Measurements from ENCODE around the gene GSTM5.

Gene GSTM5

GRCh38 chr1:109716121-109716520, 4.1 kb downstream of the GSTM5 start:
- Mint-ChIP-seq H3K36me3 (ENCODE audit: low read depth) (no peaks in the 10 kb centered on the region), H3K27ac (no peak overlapping the region), H3K27me3 (peaks cover 13% of the 10 kb centered on the region), H3K9me3 (no peaks in the 10 kb centered on the region), H3K4me3 (no peak overlapping the region), H3K4me1 (ENCODE audit: low read depth) (peaks cover 4% of the 10 kb centered on the region)

GRCh38 chr1:109716570-109717090, 4.6 kb downstream of the GSTM5 start:
- no peak overlapping the region for H3K4me3 Mint-ChIP-seq
- peaks cover 13% of the 10 kb centered on the region for H3K27me3 Mint-ChIP-seq
- no peaks in the 10 kb centered on the region for H3K36me3 Mint-ChIP-seq (ENCODE audit: low read depth)
- H3K9me3 Mint-ChIP-seq, result no peaks in the 10 kb centered on the region
- H3K27ac Mint-ChIP-seq, result no peak overlapping the region
- peaks cover 4% of the 10 kb centered on the region for H3K4me1 Mint-ChIP-seq (ENCODE audit: low read depth)

- Mint-ChIP-seq H3K27ac (no peak overlapping the region), H3K27me3 (peaks cover 13% of the 10 kb centered on the region), H3K4me3 (no peak overlapping the region), H3K4me1 (ENCODE audit: low read depth) (peaks cover 4% of the 10 kb centered on the region), H3K9me3 (no peaks in the 10 kb centered on the region), H3K36me3 (ENCODE audit: low read depth) (no peaks in the 10 kb centered on the region)
Observed at GRCh38 chr1:109717729-109718128, 5.7 kb downstream of the GSTM5 start.

- Mint-ChIP-seq H3K9me3 (no peaks in the 10 kb centered on the region), H3K36me3 (ENCODE audit: low read depth) (no peaks in the 10 kb centered on the region), H3K27ac (no peak overlapping the region), H3K27me3 (peaks cover 10% of the 10 kb centered on the region), H3K4me3 (no peak overlapping the region), H3K4me1 (ENCODE audit: low read depth) (peaks cover 4% of the 10 kb centered on the region)
Observed at GRCh38 chr1:109718495-109718894, 6.4 kb downstream of the GSTM5 start.

GRCh38 chr1:109719337-109719837, 7.3 kb downstream of the GSTM5 start:
- no peaks in the 10 kb centered on the region for H3K9me3 Mint-ChIP-seq
- H3K27ac Mint-ChIP-seq, result no peak overlapping the region
- no peak overlapping the region for H3K4me3 Mint-ChIP-seq
- peaks cover 2% of the 10 kb centered on the region for H3K27me3 Mint-ChIP-seq
- peaks cover 4% of the 10 kb centered on the region for H3K4me1 Mint-ChIP-seq (ENCODE audit: low read depth)
- H3K36me3 Mint-ChIP-seq (ENCODE audit: low read depth), result no peaks in the 10 kb centered on the region

GRCh38 chr1:109721042-109721441, 9.0 kb downstream of the GSTM5 start:
- H3K4me1 Mint-ChIP-seq (ENCODE audit: low read depth), result peaks cover 4% of the 10 kb centered on the region
- H3K36me3 Mint-ChIP-seq (ENCODE audit: low read depth), result no peaks in the 10 kb centered on the region
- no peak overlapping the region for H3K27ac Mint-ChIP-seq
- no peak overlapping the region for H3K4me3 Mint-ChIP-seq
- no peaks in the 10 kb centered on the region for H3K9me3 Mint-ChIP-seq
- no peaks in the 10 kb centered on the region for H3K27me3 Mint-ChIP-seq

GRCh38 chr1:109721971-109722370, 9.9 kb downstream of the GSTM5 start:
- H3K9me3 Mint-ChIP-seq, result no peaks in the 10 kb centered on the region
- H3K27ac Mint-ChIP-seq, result no peak overlapping the region
- H3K27me3 Mint-ChIP-seq, result no peaks in the 10 kb centered on the region
- no peaks in the 10 kb centered on the region for H3K36me3 Mint-ChIP-seq (ENCODE audit: low read depth)
- no peak overlapping the region for H3K4me3 Mint-ChIP-seq
- H3K4me1 Mint-ChIP-seq (ENCODE audit: low read depth), result peaks cover 4% of the 10 kb centered on the region

GRCh38 chr1:109722908-109723691, 11.0 kb downstream of the GSTM5 start:
- Mint-ChIP-seq H3K27me3 (no peaks in the 10 kb centered on the region), H3K27ac (no peak overlapping the region), H3K36me3 (ENCODE audit: low read depth) (no peaks in the 10 kb centered on the region), H3K9me3 (no peaks in the 10 kb centered on the region), H3K4me3 (no peak overlapping the region), H3K4me1 (ENCODE audit: low read depth) (peaks cover 4% of the 10 kb centered on the region)

- H3K36me3 Mint-ChIP-seq (ENCODE audit: low read depth), result no peaks in the 10 kb centered on the region
- no peaks in the 10 kb centered on the region for H3K9me3 Mint-ChIP-seq
- H3K27ac Mint-ChIP-seq, result no peak overlapping the region
- no peak overlapping the region for H3K4me3 Mint-ChIP-seq
- H3K27me3 Mint-ChIP-seq, result no peaks in the 10 kb centered on the region
- no peaks in the 10 kb centered on the region for H3K4me1 Mint-ChIP-seq (ENCODE audit: low read depth)
Observed at GRCh38 chr1:109724933-109725332, 12.9 kb downstream of the GSTM5 start.

- H3K36me3 Mint-ChIP-seq (ENCODE audit: low read depth), result no peaks in the 10 kb centered on the region
- no peak overlapping the region for H3K27ac Mint-ChIP-seq
- H3K4me1 Mint-ChIP-seq (ENCODE audit: low read depth), result no peaks in the 10 kb centered on the region
- H3K4me3 Mint-ChIP-seq, result no peak overlapping the region
- H3K27me3 Mint-ChIP-seq, result no peaks in the 10 kb centered on the region
- no peaks in the 10 kb centered on the region for H3K9me3 Mint-ChIP-seq
Observed at GRCh38 chr1:109725510-109725909, 13.5 kb downstream of the GSTM5 start.

GRCh38 chr1:109726007-109726406, 14.0 kb downstream of the GSTM5 start:
- Mint-ChIP-seq H3K4me1 (ENCODE audit: low read depth) (no peaks in the 10 kb centered on the region), H3K4me3 (no peak overlapping the region), H3K27ac (no peak overlapping the region), H3K36me3 (ENCODE audit: low read depth) (no peaks in the 10 kb centered on the region), H3K27me3 (no peaks in the 10 kb centered on the region), H3K9me3 (no peaks in the 10 kb centered on the region)

GRCh38 chr1:109726728-109727373, 14.8 kb downstream of the GSTM5 start:
- Mint-ChIP-seq H3K36me3 (ENCODE audit: low read depth) (no peaks in the 10 kb centered on the region), H3K27ac (no peak overlapping the region), H3K9me3 (no peaks in the 10 kb centered on the region)

GRCh38 chr1:109728870-109729269, 16.8 kb downstream of the GSTM5 start:
- Mint-ChIP-seq H3K4me3 (no peak overlapping the region), H3K36me3 (ENCODE audit: low read depth) (no peaks in the 10 kb centered on the region), H3K9me3 (no peaks in the 10 kb centered on the region), H3K27ac (no peak overlapping the region), H3K4me1 (ENCODE audit: low read depth) (no peaks in the 10 kb centered on the region), H3K27me3 (no peaks in the 10 kb centered on the region)

More at GRCh38 chr1:109726728-109727373, 14.8 kb downstream of the GSTM5 start:
- Mint-ChIP-seq H3K27me3 (no peaks in the 10 kb centered on the region), H3K4me3 (no peak overlapping the region), H3K4me1 (ENCODE audit: low read depth) (no peaks in the 10 kb centered on the region)

GRCh38 chr1:109730666-109731065, 18.6 kb downstream of the GSTM5 start:
- no peak overlapping the region for H3K4me3 Mint-ChIP-seq
- H3K9me3 Mint-ChIP-seq, result no peaks in the 10 kb centered on the region
- H3K4me1 Mint-ChIP-seq (ENCODE audit: low read depth), result no peaks in the 10 kb centered on the region
- H3K27ac Mint-ChIP-seq, result no peak overlapping the region
- H3K36me3 Mint-ChIP-seq (ENCODE audit: low read depth), result no peaks in the 10 kb centered on the region
- H3K27me3 Mint-ChIP-seq, result no peaks in the 10 kb centered on the region

GRCh38 chr1:109732390-109732881, 20.4 kb downstream of the GSTM5 start:
- Mint-ChIP-seq H3K27me3 (no peaks in the 10 kb centered on the region), H3K4me1 (ENCODE audit: low read depth) (no peaks in the 10 kb centered on the region), H3K9me3 (no peaks in the 10 kb centered on the region), H3K4me3 (no peak overlapping the region), H3K36me3 (ENCODE audit: low read depth) (no peaks in the 10 kb centered on the region), H3K27ac (no peak overlapping the region)

Data from stimulated activated naive CD8-positive, alpha-beta T cell treated with anti-CD3 and anti-CD28 coated beads, Interleukin-15, Interleukin-2, amounts not matched to agents 100 ng/mL and 50 ng/mL, for 24 hours (primary cell).